Neuronal stem cell (in vitro differentiated cells): ENCODE results near the gene ISG20.

ENCODE experiments used
- DNase-seq: peaks from one replicate; pipeline ENCODE4 v3.0.0-alpha.2; 2013; ENCODE audit warnings: low spot score
- H2AFZ ChIP-seq: one replicate; pipeline ENCODE4 v1.6.1; 2013; ENCODE audit warnings: mild to moderate bottlenecking, low read length, inconsistent platforms
- H2AK5ac ChIP-seq: 2 replicates; pipeline ENCODE4 v1.6.1; 2013; ENCODE audit warnings: low read depth, mild to moderate bottlenecking, inconsistent platforms, low read length, moderate library complexity, mixed read lengths
- H2BK120ac ChIP-seq: 2 replicates; pipeline ENCODE4 v1.6.1; 2013; ENCODE audit warnings: low read depth, mild to moderate bottlenecking, inconsistent platforms, low read length, moderate library complexity, mixed read lengths
- H2BK12ac ChIP-seq: one replicate; pipeline ENCODE4 v1.6.1; 2013; ENCODE audit warnings: low read length, inconsistent platforms
- H2BK15ac ChIP-seq: 2 replicates; pipeline ENCODE4 v1.6.1; 2013; ENCODE audit warnings: mild to moderate bottlenecking, low read length, inconsistent platforms, mixed read lengths
- H2BK5ac ChIP-seq: one replicate; pipeline ENCODE4 v1.6.1; 2013; ENCODE audit warnings: inconsistent platforms, mild to moderate bottlenecking, low read length, moderate library complexity
- H3K14ac ChIP-seq: one replicate; pipeline ENCODE4 v1.6.1; 2013; ENCODE audit warnings: low read length, inconsistent platforms
- H3K18ac ChIP-seq: 2 replicates; pipeline ENCODE4 v1.6.1; 2013; ENCODE audit warnings: low read length, inconsistent platforms
- H3K23ac ChIP-seq: 2 replicates; pipeline ENCODE4 v1.6.1; 2013; ENCODE audit warnings: low read depth, mild to moderate bottlenecking, mixed read lengths, low read length, inconsistent platforms; ENCODE audit not compliant: poor library complexity
- H3K27ac ChIP-seq: replicated peaks from 3 replicates; pipeline ENCODE4 v1.5.1; 2013; ENCODE audit warnings: low read length, inconsistent platforms
- H3K27me3 ChIP-seq, 3 experiments: 2 replicates each; pipeline ENCODE4 v1.6.1; 2013; ENCODE audit warnings: low read length in 3 of 3, mild to moderate bottlenecking in 2 of 3, inconsistent platforms in 1 of 3, low read depth in 1 of 3, mixed read lengths in 1 of 3, moderate library complexity in 1 of 3; ENCODE audit not compliant: control insufficient read depth in 3 of 3, insufficient read depth in 3 of 3
- H3K36me3 ChIP-seq, 2 donors: replicated peaks in 1 of 2; 2 replicates each; pipeline ENCODE4 v1.6.1; 2013; ENCODE audit warnings: low read length in 2 of 2; ENCODE audit not compliant: control insufficient read depth in 2 of 2, insufficient read depth in 2 of 2
- H3K4ac ChIP-seq: 2 replicates; pipeline ENCODE4 v1.6.1; 2013; ENCODE audit warnings: inconsistent platforms, mild to moderate bottlenecking, low read length, moderate library complexity
- H3K4me1 ChIP-seq, 2 donors: 1 replicate in 1 of 2; 2 replicates in 1 of 2; pipeline ENCODE4 v1.6.1; 2013; ENCODE audit warnings: low read length in 2 of 2, low read depth in 1 of 2; ENCODE audit not compliant: control insufficient read depth in 2 of 2, insufficient read depth in 1 of 2
- H3K4me2 ChIP-seq: one replicate; pipeline ENCODE4 v1.6.1; 2013; ENCODE audit warnings: mild to moderate bottlenecking, low read length, inconsistent platforms; ENCODE audit not compliant: insufficient read depth, poor library complexity, severe bottlenecking
- H3K4me3 ChIP-seq, 2 donors: 2 replicates each; pipeline ENCODE4 v1.5.1; 2013; ENCODE audit warnings: low read length in 2 of 2, mild to moderate bottlenecking in 2 of 2, inconsistent platforms in 1 of 2, moderate library complexity in 1 of 2
- H3K79me1 ChIP-seq: one replicate; pipeline ENCODE4 v1.6.1; 2013; ENCODE audit warnings: low read depth, mild to moderate bottlenecking, inconsistent platforms, low read length, moderate library complexity
- H3K9ac ChIP-seq: one replicate; pipeline ENCODE4 v1.6.1; 2013; ENCODE audit warnings: mild to moderate bottlenecking, low read depth, low read length, inconsistent platforms; ENCODE audit not compliant: poor library complexity
- H3K9me3 ChIP-seq, 2 donors: replicated peaks in 1 of 2; 2 replicates each; pipeline versions ENCODE3 to v1.6.1; 2013; ENCODE audit warnings: low read length in 2 of 2, mild to moderate bottlenecking in 2 of 2, inconsistent platforms in 1 of 2, low read depth in 1 of 2, mixed read lengths in 1 of 2, moderate library complexity in 1 of 2; ENCODE audit not compliant: control insufficient read depth in 2 of 2, insufficient read depth in 1 of 2
- H4K8ac ChIP-seq: one replicate; pipeline ENCODE4 v1.6.1; 2013; ENCODE audit warnings: low read depth, mild to moderate bottlenecking, inconsistent platforms, low read length, moderate library complexity
- H4K91ac ChIP-seq: one replicate; pipeline ENCODE4 v1.6.1; 2013; ENCODE audit warnings: low read length, low read depth, mild to moderate bottlenecking, inconsistent platforms; ENCODE audit not compliant: poor library complexity
- WGBS, 2 donors: extraction: QIAGEN DNeasy Blood & Tissue Kit; methylation state at CpG; one replicate each; pipeline ENCODE4 v1.1.7; 2013; ENCODE audit warnings: missing lambda C conversion rate in 2 of 2, mixed read lengths in 1 of 2; ENCODE audit not compliant: insufficient read length in 2 of 2, insufficient replicate concordance in 1 of 2; ENCODE audit errors: extremely low coverage in 2 of 2; 5-methylcytosine and 5-hydroxymethylcytosine counted together

ISG20 gene

DNA sequence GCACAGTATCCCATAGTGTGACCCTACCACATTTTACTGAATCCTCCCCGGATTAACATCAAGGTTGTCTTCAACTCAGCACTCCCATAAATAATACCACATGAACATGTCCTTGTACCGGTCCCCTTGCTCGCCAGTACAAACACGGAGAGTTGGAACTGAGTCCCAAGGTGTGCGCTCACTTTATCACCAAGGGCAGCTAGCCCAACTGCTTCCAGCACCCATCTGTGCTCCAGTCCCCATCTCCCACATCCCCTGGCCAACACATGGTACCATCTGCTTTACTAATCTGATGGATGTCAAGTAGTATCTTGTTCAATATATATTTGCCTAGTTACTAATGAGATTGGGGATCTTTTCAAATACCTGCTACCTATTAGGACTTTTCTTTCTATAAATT is 64.7 kb downstream of the ISG20 start:
- Histone ChIP-seq H3K14ac (no peak overlapping the region), H3K9me3 (no peaks in the 10 kb centered on the region), H3K4ac (no peak overlapping the region), H2BK15ac (no peak overlapping the region), H3K4me3 (no peak overlapping the region), H3K4me2 (no peak overlapping the region), H3K18ac (no peak overlapping the region), H3K9ac (no peak overlapping the region), H3K36me3 (no peaks in the 10 kb centered on the region), H2AK5ac (no peak overlapping the region), H2BK12ac (no peak overlapping the region), H3K27me3 (peaks cover 0 to 92% (median 11%) of the 10 kb centered on the region in 3 experiments), H3K4me1 (peaks cover 0 to 2% of the 10 kb centered on the region in 2 donors), H3K27ac (no peak overlapping the region), H2BK5ac (no peak overlapping the region), H4K91ac (no peak overlapping the region), H2BK120ac (no peak overlapping the region), H3K79me1 (no peaks in the 10 kb centered on the region), H4K8ac (peak overlapping the region; percentile 19), H2AFZ (no peak overlapping the region), H3K23ac (no peak overlapping the region)
- no CpG with 5 or more reads among the region's 5 CpGs for WGBS, 2 donors
- no peak for DNase-seq

DNA sequence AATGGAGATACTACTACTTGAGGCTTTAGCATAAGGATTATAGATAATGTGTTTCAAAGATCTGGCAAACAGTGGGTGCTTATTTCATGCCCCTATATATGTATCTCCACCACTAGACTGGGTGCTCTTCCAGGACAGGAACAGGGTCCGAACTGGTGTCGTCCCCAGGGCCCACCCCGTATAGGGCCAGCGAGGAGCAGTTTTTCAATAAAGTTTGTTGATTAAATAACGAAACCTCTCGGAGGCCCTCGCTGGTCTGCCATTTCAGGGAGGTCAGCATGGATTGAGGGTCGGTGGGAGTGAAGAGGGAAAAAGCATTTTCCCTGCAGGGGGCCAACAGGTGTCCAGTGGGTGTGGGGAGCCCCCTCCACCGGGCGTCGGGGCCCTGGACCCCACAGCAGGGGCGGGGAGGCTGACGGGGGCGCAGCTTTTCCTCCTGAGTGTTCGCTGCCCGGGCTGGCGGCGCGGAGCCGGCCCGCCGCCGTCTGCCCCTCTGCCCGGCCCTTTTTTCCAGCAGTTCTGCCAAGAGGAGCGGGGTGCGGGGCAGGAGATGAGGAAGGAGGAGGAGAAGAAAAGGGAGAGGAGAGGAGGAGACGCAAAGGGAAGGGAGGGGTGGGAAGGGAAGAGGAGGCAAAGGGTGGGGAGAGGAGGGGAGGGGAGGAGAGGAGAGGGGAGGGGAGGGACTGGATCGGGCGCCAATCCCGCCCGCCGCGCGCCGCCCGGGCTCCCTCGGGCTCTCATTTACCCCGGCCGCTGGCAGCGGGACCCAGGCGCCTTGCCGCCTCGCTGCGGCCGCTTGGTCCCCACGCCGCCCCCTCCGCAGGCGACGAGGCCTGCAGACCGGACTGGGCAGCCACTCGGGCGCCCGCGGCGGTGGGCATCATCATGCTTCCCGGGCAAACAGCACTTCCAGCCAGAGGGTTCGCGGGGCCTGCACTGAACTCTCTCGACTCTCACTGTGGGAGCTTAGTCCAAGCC is 66.3 kb downstream of the ISG20 start:
- H3K79me1 ChIP-seq = no peaks in the 10 kb centered on the region
- H3K27me3 ChIP-seq = peaks cover 0 to 92% (median 11%) of the 10 kb centered on the region in 3 experiments
- no peak overlapping the region for H3K27ac ChIP-seq
- H2BK15ac ChIP-seq = no peak overlapping the region
- H3K4ac ChIP-seq = no peak overlapping the region
- H3K18ac ChIP-seq = peak overlapping the region; percentile 68
- DNase-seq = peak; percentile 24
- WGBS, 2 donors = no CpG with 5 or more reads among the region's 60 CpGs
- H3K36me3 ChIP-seq = no peaks in the 10 kb centered on the region
- H3K9ac ChIP-seq = no peak overlapping the region
- H4K91ac ChIP-seq = no peak overlapping the region
- peak overlapping the region; percentile 89 for H2AFZ ChIP-seq
- no peak overlapping the region for H2BK12ac ChIP-seq
- no peak overlapping the region for H3K14ac ChIP-seq
- no peak overlapping the region for H2BK5ac ChIP-seq
- no peak overlapping the region for H4K8ac ChIP-seq
- no peak overlapping the region for H2AK5ac ChIP-seq
- H2BK120ac ChIP-seq = no peak overlapping the region
- peaks cover 0 to 2% of the 10 kb centered on the region in 2 donors for H3K4me1 ChIP-seq
- peak overlapping the region in 1 of 2 donors; percentile 75 for H3K4me3 ChIP-seq
- H3K23ac ChIP-seq = no peak overlapping the region
- no peaks in the 10 kb centered on the region for H3K9me3 ChIP-seq
- peak overlapping the region; percentile 76 for H3K4me2 ChIP-seq

DNA sequence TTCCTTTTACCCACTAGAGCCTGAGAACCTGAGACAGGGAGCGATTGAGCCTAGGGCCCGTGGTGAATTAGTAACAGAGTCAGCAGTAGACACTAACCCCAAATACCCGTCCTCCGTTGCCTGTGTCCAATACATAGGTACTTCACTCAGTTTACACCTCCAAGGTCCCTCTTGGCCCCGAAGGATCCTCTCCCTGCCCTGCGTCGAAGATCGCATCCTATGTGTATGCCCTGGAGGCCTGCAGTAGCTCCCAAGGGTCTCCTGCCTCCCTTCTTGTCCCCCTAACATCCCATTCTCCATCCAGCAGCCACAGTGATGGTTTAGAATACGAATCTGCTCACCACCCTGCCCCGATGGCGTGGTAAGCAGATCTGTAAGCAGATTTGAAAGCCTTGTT is 67.0 kb downstream of the ISG20 start:
- Histone ChIP-seq H3K4ac (no peak overlapping the region), H4K8ac (no peak overlapping the region), H2AK5ac (no peak overlapping the region), H4K91ac (no peak overlapping the region), H3K4me1 (peaks cover 0 to 2% of the 10 kb centered on the region in 2 donors), H2BK120ac (no peak overlapping the region), H3K4me2 (peak overlapping the region; percentile 76), H3K14ac (no peak overlapping the region), H3K27me3 (peaks cover 0 to 91% (median 11%) of the 10 kb centered on the region in 3 experiments), H3K27ac (no peak overlapping the region), H3K36me3 (no peaks in the 10 kb centered on the region), H3K18ac (no peak overlapping the region), H2BK5ac (no peak overlapping the region), H3K9ac (no peak overlapping the region), H3K23ac (no peak overlapping the region), H2BK15ac (no peak overlapping the region), H3K4me3 (peak overlapping the region in 1 of 2 donors; percentile 75), H2AFZ (peak overlapping the region; percentile 89), H2BK12ac (no peak overlapping the region), H3K79me1 (no peaks in the 10 kb centered on the region), H3K9me3 (no peaks in the 10 kb centered on the region)
- no CpG with 5 or more reads among the region's 11 CpGs for WGBS, 2 donors
- no peak for DNase-seq
